Ascending aorta (tissue), 2 donors: ENCODE measurements around the gene TSPAN5. TPM values are rescaled to one million over a fixed set of nuclear protein-coding genes. Genes with fewer than 3 reads are reported as not detected.
A peak's percentile ranks its signal among the peaks of the same experiment; 100 is the strongest.

Experiments
- DNase-seq, 2 donors: peaks; one replicate each; pipeline ENCODE4 v3.0.0-alpha.2; 2019; ENCODE audit warnings: low spot score in 2 of 2
- H3K27ac ChIP-seq, 2 donors: fragments of 200-600 bp; sonication (generic); one replicate each; pipeline ENCODE4 v1.5.1; 2016 to 2017; ENCODE audit warnings: mild to moderate bottlenecking in 1 of 2
- H3K27me3 ChIP-seq: fragments of 200-600 bp; sonication (generic); one replicate; pipeline ENCODE4 v1.5.1; 2017
- H3K36me3 ChIP-seq, 2 donors: fragments of 200-600 bp; sonication (generic); one replicate each; pipeline ENCODE4 v1.5.1; 2016
- H3K4me1 ChIP-seq, 2 donors: fragments of 200-600 bp; sonication (generic); one replicate each; pipeline ENCODE4 v1.5.1; 2016 to 2017; ENCODE audit warnings: mild to moderate bottlenecking in 1 of 2
- H3K4me3 ChIP-seq, 2 donors: fragments of 200-600 bp; sonication (generic); one replicate each; pipeline ENCODE4 v1.5.1; 2016 to 2017; ENCODE audit warnings: mild to moderate bottlenecking in 1 of 2
- H3K9me3 ChIP-seq, 2 donors: fragments of 200-600 bp; sonication (generic); one replicate each; pipeline ENCODE4 v1.5.1; 2016
- intact Hi-C: fragments of 100-400 bp; cut with DNase I; formaldehyde crosslinking; loops from one replicate; pipeline ENCODE4 v1.15.1; 2023
- total RNA-seq: library from RNA; depleted of rRNA; stranded (reverse); fragments of >200 nt; gene quantifications from one replicate; pipeline ENCODE4 v1.1.0, GENCODE V29; 2016
- TF ChIP-seq, protein P1 (sequence below), 3 experiments: fragments of 200-600 bp in 2 of 3; fragments of 450-650 bp in 1 of 3; sonication (generic) in 2 of 3; IDR thresholded peaks; one replicate each; pipeline ENCODE4 v1.5.1; 2016 to 2019; ENCODE audit warnings: antibody characterized with exemption in 3 of 3, mild to moderate bottlenecking in 1 of 3, moderate library complexity in 1 of 3

Gene TSPAN5
- total RNA-seq, 1 donor from 2014 or later, result 5.2 TPM

DNA sequence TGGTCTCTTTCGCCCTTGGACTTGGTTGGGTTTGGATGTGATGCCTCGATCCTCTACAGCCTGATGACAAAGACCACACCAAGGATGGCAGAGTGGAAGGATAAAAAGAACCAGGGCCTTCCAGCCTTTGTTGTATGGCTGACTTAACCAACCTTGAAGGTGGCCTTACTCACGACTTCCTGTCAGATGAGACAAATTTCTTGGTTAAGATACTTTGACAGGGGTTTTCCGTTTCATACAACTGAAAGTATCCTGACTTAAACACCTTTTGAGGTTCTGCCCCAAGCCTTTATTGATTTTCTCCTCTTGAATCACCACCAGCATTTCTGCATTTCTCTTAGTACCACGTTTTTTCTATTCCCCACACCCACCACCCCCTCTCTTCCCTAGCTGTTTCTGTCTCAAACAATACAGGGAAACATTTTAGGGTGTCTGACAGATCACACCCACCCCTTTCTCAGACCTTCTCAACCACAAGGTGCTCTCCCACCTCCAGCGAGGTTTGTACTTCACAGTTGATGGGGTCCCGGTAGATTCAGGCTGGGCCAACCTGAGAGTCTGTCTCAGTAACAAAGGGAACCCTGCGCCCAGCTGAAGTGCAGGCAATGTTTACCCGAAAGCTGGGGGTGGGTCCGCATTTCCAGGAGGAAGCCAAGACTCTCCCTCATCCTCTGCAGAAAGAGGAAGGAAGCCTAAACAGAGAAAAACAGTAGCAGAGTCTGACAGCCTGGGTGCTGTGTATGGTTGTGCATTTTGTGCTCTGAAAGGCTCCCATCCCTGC lies 5.0 kb upstream of the TSPAN5 start:
- H3K4me3 ChIP-seq, result no peak overlapping the region
- DNase-seq, result no peak
- H3K36me3 ChIP-seq, result no peaks in the 10 kb centered on the region
- intact Hi-C loops, result no loop called here
- H3K9me3 ChIP-seq, result no peaks in the 10 kb centered on the region
- peaks cover 0 to 4% of the 10 kb centered on the region in 2 donors for H3K4me1 ChIP-seq
- H3K27me3 ChIP-seq, result no peaks in the 10 kb centered on the region
- TF ChIP-seq, protein P1, sequence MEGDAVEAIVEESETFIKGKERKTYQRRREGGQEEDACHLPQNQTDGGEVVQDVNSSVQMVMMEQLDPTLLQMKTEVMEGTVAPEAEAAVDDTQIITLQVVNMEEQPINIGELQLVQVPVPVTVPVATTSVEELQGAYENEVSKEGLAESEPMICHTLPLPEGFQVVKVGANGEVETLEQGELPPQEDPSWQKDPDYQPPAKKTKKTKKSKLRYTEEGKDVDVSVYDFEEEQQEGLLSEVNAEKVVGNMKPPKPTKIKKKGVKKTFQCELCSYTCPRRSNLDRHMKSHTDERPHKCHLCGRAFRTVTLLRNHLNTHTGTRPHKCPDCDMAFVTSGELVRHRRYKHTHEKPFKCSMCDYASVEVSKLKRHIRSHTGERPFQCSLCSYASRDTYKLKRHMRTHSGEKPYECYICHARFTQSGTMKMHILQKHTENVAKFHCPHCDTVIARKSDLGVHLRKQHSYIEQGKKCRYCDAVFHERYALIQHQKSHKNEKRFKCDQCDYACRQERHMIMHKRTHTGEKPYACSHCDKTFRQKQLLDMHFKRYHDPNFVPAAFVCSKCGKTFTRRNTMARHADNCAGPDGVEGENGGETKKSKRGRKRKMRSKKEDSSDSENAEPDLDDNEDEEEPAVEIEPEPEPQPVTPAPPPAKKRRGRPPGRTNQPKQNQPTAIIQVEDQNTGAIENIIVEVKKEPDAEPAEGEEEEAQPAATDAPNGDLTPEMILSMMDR (IDR thresholded peaks at IDR 0.05), result no peak
- peak overlapping the region in 1 of 2 donors; percentile 15 for H3K27ac ChIP-seq

DNA sequence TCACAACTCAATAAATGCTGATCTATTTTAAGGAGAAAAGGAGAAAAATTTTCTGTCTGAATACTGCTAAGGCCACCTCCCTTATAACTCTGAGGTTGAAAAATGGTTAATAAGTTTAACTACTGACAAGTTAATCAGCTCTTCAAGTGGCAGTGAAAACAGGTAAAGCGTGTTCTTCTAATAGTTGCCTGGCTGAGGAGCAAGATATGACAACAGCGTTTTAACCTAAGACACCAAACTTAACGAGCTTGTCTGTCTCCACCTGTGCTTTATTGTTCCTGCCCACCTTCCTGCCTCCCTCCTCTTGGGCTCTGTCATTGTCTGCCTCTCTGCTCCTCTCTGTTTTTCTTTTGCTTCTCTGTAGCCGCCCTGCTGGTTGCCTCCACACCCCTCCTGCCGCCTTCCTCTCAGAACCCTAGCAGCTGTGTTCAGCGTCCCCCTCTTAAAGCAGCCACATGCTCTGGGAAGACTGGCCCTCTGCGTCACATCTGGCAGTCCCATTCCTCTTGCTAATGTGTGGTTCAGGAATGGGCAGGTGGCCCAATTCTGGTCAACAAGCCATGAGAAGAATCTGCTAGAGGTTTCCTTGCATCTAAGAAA lies 4.3 kb upstream of the TSPAN5 start:
- peaks cover 0 to 4% of the 10 kb centered on the region in 2 donors for H3K4me1 ChIP-seq
- intact Hi-C loops, result no loop called here
- no peaks in the 10 kb centered on the region for H3K27me3 ChIP-seq
- no peak for DNase-seq
- H3K36me3 ChIP-seq, result no peaks in the 10 kb centered on the region
- TF ChIP-seq, protein P1 (IDR thresholded peaks at IDR 0.05), result no peak
- no peak overlapping the region for H3K27ac ChIP-seq
- no peaks in the 10 kb centered on the region for H3K9me3 ChIP-seq
- H3K4me3 ChIP-seq, result no peak overlapping the region

DNA sequence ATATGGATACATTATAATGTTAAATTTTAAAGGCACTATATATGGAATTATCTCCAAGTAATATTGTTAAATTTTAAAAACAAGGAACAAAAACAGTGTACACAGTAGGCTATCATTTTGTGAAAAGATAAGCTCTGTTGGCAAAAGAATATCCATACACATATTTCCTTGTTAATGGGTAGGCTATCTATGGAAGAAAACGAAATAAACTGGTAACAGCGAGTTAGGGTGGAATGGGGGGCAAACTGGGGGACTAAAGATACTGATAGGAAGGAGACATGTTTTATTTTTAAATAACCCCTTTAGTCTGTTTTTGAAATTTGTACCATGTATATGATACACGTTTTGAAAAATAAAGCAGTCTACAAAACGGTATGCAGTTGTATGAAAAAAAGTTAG lies 3.6 kb upstream of the TSPAN5 start:
- Histone ChIP-seq H3K27me3 (no peaks in the 10 kb centered on the region), H3K27ac (no peak overlapping the region), H3K4me1 (peaks cover 0 to 5% of the 10 kb centered on the region in 2 donors), H3K36me3 (no peaks in the 10 kb centered on the region), H3K4me3 (no peak overlapping the region), H3K9me3 (no peaks in the 10 kb centered on the region)
- no peak for DNase-seq
- intact Hi-C loops, result no loop called here
- TF ChIP-seq, protein P1 (IDR thresholded peaks at IDR 0.05), result no peak

DNA sequence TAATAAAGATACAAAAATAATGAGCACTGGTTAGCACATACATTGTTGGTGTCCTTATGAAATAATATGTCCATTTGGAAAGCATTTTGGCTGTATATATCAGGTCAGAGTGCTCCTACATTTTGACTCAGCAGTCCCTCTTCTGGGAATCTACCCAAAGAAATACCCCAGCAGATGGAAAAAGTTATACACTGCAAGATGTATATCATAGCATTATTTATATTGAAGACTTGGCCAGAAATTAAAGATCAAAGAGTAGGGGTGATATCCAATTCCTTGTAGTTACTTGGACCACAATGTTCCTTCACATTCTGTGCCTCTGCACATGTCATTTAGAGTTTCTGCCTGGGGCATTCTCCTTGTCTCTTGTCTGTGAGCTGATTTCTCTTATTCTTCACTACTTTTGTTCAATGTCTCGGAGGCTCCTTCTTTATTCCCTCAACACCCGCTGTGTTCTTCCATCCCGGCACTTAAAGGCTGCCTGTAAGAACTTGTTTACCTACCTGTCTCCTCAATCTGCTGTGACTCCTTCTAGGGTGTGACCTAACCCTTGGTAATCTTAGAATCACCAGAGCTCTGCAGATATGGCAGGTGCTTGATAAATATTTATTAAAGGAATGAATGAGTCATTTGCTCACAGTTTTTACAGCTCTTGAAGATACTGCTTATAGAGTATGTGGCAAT lies 3.1 kb upstream of the TSPAN5 start:
- intact Hi-C loops, result no loop called here
- Histone ChIP-seq H3K9me3 (no peaks in the 10 kb centered on the region), H3K27ac (peak overlapping the region; percentile 7 to 19), H3K4me3 (no peak overlapping the region), H3K4me1 (peaks cover 0 to 10% of the 10 kb centered on the region in 2 donors), H3K36me3 (no peaks in the 10 kb centered on the region), H3K27me3 (no peaks in the 10 kb centered on the region)
- DNase-seq, result no peak
- TF ChIP-seq, protein P1 (IDR thresholded peaks at IDR 0.05), result no peak

DNA sequence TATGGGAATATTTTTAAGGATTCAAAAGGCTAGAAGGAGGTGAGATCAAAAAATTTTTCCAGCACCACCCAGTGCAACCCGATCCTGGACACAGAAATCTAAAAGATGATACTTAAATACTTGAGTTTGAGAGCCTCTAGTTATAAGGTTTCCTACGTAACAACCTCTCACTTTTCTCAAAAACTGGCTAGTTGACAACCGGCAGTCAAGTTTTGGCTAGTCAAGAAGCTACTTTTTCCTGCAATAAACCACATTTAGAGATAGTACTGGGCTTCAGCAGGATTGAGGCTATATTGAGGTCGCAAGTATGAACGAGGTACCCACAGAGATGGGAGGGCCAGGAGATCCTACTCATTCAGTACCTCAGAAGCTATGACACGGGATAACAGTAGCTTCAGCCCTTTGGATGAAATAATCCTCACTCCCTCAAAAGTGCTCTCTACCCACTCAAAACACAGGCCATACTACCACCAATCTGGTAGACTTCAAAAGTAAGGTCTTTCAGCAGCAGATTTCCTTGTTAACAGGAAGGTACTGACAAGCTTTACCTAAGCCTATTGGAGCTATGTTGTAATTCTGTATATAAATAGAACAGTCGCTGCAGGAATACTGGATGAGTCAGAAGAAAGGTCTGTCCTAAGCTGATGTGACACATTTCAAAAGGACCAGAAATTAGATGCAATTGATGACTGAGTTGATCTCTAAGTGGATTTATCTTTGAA lies 1.5 kb upstream of the TSPAN5 start:
- H3K27me3 ChIP-seq, result no peaks in the 10 kb centered on the region
- intact Hi-C loops, result loop anchor here (2.0 to 10.0 kb wide), 6 partner anchors 33 to 518 kb away; partner anchors contain the start of genes EIF4E, METAP1, RAP1GDS1 and STPG2
- H3K4me1 ChIP-seq, result peaks cover 0 to 16% of the 10 kb centered on the region in 2 donors
- H3K9me3 ChIP-seq, result no peaks in the 10 kb centered on the region
- H3K36me3 ChIP-seq, result no peaks in the 10 kb centered on the region
- H3K4me3 ChIP-seq, result peak overlapping the region; percentile 73 to 87
- no peak for DNase-seq
- TF ChIP-seq, protein P1 (IDR thresholded peaks at IDR 0.05), result no peak
- H3K27ac ChIP-seq, result peak overlapping the region; percentile 82 to 83
